ENCODE measurements around the gene MAN2A1. TPM values are rescaled to one million over a fixed set of nuclear protein-coding genes. Genes with fewer than 3 reads are reported as not detected.

MAN2A1 gene
- 69.4 and 113 TPM in 2 replicates for total RNA-seq

DNA sequence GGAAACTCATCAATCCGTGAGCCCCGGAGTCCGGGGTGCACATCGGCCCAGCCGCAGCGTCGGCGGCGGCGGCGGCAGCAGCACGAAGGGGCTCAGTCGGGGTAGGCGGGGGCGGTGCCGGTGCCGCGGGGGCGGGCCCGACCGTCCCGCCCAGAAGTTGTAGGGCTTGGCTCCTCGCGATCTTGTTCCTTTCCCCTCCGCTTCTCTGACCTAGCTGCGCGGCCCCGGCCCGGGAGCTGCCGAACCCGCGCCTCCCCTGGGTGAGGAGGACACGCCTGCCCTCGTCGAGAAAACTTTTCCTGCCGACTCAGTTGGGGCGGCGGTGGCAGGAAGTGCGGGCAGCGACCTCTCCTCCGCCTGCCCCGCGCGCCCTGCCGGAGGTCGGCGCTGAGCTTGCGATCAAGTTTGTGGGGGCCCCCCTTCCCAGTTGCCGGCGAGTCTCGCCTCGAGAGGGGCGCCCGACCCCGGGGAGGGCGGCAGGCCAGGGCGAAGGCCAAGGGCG is at the start of gene MAN2A1:
TSS of gene MAN2A1 (plus strand) at position 188 of the 502 bp plus-strand sequence. CDS start 491 bp downstream, outside the sequence.

Measured in tracheal epithelial cell (primary cell).